HG02938 (cell line): ENCODE data around the gene VKORC1.

ENCODE experiments used
- ATAC-seq: cut with Tn5 transposase; IDR thresholded peaks from one replicate; pipeline ENCODE4 v1.9.1; 2021; ENCODE audit warnings: mild to moderate bottlenecking, moderate library complexity; ENCODE audit not compliant: unreplicated experiment

The VKORC1 gene

DNA sequence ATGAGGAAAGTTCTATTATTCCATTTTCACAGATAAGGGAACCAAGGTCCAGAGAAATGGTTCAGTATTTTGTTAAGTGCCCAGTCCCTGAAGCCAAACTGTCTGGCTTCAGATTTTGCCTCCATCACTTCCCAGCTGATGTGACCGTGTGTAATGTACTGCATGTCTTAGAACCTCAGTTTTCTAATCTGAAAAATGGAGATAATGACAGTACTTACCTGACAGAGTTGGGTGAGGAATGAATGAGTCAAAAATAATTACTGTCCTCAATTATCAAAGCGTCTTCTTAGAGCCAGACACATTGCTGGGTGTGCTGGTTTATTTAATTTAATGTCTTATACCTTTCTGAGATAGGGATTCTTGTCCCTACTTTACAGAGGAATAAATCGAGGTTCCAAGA lies 27.3 kb downstream of the VKORC1 start:
- ATAC-seq: no peak

DNA sequence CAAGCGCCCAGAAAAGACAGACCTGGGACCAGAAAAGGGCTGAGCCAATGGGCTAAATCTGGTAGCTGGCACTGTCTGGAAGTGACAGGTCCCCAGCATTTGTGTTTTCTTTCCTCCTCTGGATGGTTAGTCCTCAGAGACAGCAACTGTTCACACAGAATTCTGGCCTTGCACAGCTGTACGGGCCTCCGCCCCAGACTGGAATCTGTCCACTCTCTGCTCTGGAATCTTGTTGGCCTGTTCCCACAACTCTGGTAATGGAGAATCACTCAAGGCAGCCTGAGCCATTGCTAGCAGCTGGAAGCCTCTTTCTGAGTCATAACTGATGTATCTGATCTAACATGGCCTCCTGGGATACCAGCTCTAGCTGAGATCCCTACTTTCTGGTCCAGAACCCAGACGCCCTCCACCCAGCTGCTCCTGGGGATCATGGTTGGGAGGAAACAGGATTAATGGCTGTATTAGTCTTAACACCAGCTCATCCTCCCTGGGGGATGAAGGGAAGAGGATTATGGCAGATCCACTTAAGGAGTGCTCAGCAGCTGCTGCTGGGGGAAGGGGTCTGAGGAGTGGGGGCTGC lies 29.6 kb downstream of the VKORC1 start:
- no peak for ATAC-seq

DNA sequence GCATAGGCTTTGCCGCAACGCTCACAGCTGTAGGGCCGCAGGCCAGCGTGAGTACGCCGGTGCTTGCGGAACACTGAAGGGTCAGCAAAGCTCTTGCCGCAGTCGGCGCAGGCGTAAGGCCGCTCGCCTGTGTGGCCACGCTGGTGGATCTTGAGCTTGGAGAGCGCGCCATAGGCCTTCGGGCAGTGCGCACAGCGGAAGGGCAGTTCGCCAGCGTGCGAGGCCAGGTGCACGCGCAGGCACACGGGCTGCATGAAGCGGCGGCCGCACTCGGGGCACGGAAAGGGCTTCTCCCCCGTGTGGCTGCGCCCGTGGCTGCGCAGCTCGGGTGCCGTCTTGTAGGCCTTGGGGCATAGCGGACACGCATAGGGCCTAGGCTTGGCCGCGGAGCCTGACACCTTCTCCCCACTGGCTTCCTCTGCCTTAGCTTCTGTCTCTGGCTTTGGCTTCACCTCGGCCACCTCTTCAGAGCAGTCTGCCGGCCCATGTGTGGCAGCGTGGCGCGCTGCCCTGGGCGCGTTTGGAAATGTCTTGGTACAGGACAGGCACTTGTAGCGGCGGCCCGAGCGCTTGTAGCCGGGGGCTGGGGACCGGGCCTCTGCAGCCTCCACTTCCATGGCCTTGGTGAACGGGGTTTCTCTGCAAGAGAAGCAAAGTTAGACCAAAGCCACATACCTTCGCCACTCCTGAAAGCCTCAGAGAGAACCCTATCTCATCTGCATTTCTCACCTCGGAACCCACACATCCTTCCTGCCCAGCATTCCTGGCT lies 30.6 kb downstream of the VKORC1 start:
- no peak for ATAC-seq

DNA sequence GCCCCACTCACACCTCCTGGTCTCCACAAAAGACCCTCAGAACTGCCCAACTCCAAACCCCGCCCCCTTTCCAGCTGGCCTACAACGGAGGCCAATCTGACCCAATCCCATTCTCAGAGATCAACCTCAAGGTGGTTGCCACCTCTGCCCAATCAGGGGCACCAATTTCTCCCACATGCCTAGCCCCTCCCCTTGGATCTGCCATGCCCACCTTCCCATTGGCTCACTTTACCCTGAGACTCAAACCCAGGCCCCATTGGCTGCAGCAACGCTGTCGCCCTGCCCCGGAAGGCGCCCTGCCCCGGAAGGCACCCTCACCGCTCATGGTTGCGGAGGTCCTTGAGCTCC lies 31.1 kb downstream of the VKORC1 start:
- ATAC-seq: no peak

DNA sequence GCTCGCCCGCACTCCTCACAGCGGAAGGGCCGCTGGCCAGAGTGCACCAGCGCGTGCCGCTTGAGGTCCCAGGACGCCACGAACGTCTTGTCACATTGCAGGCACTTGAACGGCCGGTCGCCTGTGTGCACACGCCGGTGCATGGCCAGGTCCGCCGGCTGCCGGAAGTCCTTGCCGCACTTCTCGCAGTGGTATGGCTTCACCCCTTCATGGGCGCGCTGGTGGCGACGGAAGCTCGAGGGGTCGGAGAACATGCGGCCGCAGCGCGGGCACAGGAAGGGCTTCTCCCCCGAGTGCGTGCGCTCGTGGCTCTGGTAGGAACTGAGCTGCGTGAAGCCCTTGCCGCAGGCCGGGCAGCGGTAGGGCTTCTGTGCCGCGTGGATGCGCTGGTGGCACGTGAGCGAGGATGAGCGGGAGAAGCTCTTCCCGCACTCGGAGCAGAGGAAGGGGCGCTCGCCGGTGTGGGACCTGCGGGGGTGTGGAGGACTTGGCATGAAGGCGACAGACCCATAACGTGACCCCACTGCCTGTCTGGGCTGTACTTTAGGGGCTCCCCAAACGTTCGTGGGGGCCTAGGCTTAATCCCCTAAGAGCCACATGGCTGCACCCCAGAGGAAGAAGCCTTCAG lies 32.7 kb downstream of the VKORC1 start:
- no peak for ATAC-seq

DNA sequence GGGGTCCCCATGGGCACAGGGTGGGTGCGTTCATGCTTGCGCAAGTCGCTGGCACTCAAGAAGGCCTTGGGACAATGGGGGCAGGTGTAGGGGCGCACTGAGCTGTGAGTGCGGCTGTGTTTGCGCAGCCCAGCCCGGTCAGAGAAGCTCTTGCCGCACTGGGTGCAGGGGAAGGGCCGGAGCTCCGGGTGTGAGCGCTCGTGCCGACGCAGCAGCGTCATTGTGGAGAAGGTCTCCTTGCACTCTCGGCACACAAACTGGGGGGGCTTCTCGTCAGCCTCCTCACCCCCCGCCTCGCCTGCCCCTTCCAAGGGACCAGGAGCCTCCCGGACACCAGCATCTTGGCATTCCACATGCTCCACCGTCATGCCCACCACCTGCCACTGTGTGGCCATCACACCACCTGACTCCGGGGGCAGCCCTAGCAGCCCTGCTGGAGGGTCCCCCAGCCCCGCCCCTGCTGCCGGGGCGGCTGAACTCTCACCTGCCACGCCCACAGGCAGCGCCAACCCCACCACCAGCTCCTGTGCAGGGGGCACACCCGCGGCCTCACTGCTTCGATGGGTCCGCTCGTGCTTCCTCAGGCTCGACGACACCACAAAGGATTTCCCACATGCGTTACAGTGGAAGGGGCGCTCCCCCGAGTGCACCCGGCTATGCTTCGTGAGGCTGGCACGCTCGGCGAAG lies 33.3 kb downstream of the VKORC1 start:
- no peak for ATAC-seq

DNA sequence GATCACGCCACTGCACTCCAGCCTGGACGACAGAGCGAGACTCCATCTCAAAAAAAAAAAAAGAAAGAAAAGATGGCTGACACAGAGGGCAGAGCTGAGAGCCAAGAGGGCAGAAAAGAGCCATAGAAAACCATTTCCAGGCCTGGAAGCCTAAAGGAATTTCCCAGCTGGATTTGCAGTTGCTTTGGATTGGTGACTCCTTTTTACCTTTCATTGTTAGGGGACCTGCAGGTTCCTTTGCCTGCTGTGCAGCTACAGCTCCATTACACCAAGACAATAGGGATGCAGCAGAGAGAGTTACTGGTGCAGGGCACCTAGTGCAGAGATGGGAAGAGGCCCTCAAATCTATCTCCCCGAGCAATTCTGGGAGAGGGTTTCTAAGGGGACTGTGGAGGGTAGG lies 39.0 kb downstream of the VKORC1 start:
- ATAC-seq: no peak

DNA sequence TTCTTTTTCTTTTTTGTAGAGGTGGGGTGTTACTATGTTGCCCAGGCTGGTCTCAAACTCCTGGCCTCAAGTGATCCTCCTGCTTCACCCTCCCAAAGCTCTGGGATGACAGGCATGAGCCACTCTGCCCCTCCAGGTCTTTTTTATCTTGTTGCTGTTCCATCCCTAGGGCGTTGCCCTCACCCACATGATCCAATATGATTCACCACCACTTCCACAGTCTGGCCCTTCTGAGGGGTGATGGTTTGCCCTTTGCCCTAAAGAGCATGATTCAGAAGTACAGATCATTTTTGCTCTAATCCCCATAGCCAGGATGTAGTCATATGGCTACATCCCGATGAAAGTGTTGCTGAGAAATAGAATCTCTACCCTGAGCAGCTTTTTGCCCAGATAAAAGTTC lies 42.5 kb downstream of the VKORC1 start:
- ATAC-seq: no peak

DNA sequence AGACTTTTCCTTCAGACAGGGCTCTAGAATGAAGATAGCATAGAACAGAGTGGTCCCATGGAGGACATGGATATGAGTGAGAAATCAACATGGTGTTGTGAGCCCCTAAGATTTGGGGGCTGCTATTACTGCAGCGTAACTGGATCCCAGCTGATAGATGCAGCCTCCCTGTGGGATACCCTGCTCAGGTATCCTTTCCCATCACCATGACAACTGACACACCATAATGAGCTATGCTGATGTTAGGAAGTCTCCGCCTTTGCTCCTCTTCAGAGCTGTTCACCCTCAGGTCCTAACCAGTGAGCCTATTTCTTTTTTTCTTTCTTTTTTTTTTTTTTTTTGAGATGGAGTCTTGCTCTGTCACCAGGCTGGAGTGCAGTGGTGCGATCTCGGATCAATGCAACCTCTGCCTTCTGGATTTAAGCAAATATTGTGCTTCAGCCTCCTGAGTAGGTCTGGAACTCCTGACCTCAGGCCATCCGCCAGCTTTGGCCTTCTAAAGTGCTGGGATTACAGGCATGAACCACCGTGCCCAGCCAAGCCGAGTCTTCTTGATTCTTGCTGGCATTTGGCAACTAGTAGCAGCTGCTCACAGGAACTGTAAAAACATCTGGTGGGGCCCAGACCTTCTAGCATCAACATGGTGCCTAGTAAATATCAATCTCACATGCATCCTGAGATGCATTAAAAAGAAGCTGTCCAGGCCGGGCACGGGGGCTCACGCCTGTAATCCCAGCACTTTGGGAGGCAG lies 44.1 kb downstream of the VKORC1 start:
- ATAC-seq: no peak

DNA sequence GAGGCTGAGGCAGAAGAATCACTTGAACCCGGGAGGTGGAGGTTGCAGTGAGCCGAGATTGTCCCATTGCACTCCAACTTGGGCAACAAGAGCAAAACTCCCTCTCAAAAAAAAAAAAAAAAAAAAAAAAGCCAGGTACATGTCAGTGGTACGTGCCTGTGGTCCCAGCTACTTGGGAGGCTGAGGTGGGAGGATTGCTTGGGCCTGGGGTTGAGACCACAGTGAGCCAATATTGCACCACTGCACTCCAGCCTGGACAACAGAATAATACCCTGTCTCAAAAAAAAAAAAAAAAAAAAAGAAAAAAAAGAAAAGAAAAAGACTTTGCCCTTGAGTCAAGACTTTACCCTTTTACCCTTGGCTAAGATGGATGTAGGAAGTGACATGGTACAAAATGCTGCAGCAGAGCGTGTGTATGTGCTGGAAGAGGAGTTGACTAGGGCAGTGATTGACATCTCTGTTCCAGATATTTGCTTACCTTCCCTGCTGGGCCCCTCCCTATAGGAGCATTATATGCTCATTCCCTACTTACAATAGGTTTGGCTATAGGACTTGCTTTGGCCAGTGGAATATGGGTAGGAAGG lies 50.6 kb downstream of the VKORC1 start:
- ATAC-seq: no peak

DNA sequence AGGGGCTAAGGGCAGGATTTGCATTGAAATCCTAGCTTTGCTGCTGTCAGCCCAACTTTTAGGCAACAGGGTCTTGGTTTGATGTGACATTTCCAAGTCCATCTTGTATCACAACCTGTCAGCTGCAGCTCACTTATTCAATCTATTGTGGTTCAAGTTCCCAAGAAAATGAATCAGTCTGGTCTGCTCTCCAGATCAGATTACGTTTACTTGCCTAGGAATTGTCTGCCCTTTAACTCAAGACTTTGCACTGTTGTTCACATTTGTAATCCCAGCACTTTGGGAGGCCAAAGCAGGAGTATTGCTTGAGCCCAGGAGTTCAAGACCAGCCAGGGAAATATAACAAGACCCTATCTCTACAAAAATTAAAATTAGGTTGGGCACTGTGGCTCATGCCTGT lies 51.2 kb downstream of the VKORC1 start:
- ATAC-seq: no peak

DNA sequence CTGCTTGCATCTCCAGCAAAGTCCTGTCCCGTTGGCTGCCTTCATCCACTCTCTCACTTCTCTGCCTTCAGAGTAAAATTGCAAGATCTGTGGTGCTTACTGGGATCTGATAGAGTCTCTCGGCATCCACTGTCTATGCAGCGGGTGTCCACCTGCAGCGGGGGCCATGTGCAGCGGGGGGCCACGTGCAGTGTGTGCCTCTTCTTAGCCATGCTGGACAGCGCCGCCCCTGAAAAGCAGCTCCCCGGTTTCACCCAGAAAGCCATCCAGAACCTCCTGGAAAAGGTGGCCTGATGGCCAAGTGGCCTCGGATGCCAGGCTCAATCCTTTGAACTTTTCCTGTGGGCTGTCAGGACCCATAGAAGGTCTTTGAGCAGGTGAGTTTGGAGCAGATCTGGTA lies 51.7 kb downstream of the VKORC1 start:
- ATAC-seq: no peak
